K562 (cell line): ENCODE data around the gene TRABD2B. TPM values are rescaled to one million over a fixed set of nuclear protein-coding genes. Genes with fewer than 3 reads are reported as not detected.

ENCODE experiments used
- ATAC-seq: fragments of 200-7000 bp; cut with Tn5 transposase; 3 replicates; pipeline ENCODE4 v1.9.1; 2020; ENCODE audit warnings: moderate library complexity
- BruUV-seq: library from RNA; stranded (reverse); fragments of 400-500 nt; replicated peaks from 2 replicates; lab custom pipeline; 2021; lab: Mats Ljungman, UMichigan
- CTCF ChIA-PET: fragments of 300-600 bp; formaldehyde crosslinking; extraction: SDS; loops from one replicate; lab custom pipeline; 2021; ENCODE audit warnings: low intra/inter-chr PET ratio; lab: Yijun Ruan, JAX
- POLR2A ChIA-PET: fragments of 300-600, 350-650 bp; sonication (Branson Sonifier 250); formaldehyde crosslinking; extraction: SDS; loops from one replicate; lab custom pipeline; 2021; ENCODE audit warnings: antibody characterized with exemption, inconsistent platforms; lab: Yijun Ruan, JAX
- DNase-seq, 4 experiments: peaks; one replicate each; pipeline versions ENCODE4 v3.0.0 to v3.0.0-alpha.2; 2011 to 2018; ENCODE audit warnings: low spot score in 3 of 4, mixed read lengths in 3 of 4; ENCODE audit errors: extremely low read depth in 1 of 4
- FAIRE-seq: peaks from 2 replicates; lab custom pipeline; 2011; peaks lifted over from hg19 to GRCh38; lab: Jason Lieb, UNC
- H2AFZ ChIP-seq: 2 replicates; pipeline ENCODE4 v1.6.0; 2011; ENCODE audit warnings: low read depth, low read length, control low read depth, inconsistent platforms
- H3K27ac ChIP-seq: fragments of 200-600 bp; 3 replicates; pipeline ENCODE4 v1.8.0; 2011; ENCODE audit warnings: low read depth, mild to moderate bottlenecking, control low read depth, inconsistent platforms, low read length, moderate library complexity, mixed read lengths; ENCODE audit errors: extremely low read depth
- H3K27me3 ChIP-seq, 2 experiments: fragments of 300-600 bp in 1 of 2; 2 replicates in 1 of 2; 3 replicates in 1 of 2; pipeline versions ENCODE4 v1.6.0 to v1.8.0; 2011; ENCODE audit warnings: inconsistent platforms in 2 of 2, low read length in 2 of 2, mild to moderate bottlenecking in 1 of 2, mixed read lengths in 1 of 2, moderate library complexity in 1 of 2; ENCODE audit not compliant: control insufficient read depth in 2 of 2, insufficient read depth in 2 of 2
- H3K36me3 ChIP-seq: fragments of 300-600 bp; 3 replicates; pipeline ENCODE4 v1.8.0; 2011; ENCODE audit warnings: mild to moderate bottlenecking, low read length, inconsistent platforms; ENCODE audit not compliant: control insufficient read depth, insufficient read depth
- H3K4me1 ChIP-seq, 2 experiments: fragments of 200-600 bp in 1 of 2; replicated peaks in 1 of 2; 2 replicates in 1 of 2; 3 replicates in 1 of 2; pipeline versions ENCODE4 v1.5.1 to v1.8.0; 2011; ENCODE audit warnings: inconsistent platforms in 2 of 2, low read length in 2 of 2, mild to moderate bottlenecking in 1 of 2, mixed read lengths in 1 of 2, moderate library complexity in 1 of 2; ENCODE audit not compliant: control insufficient read depth in 2 of 2, insufficient read depth in 2 of 2
- H3K4me2 ChIP-seq: 2 replicates; pipeline ENCODE4 v1.6.1; 2011; ENCODE audit warnings: low read length, control low read depth, inconsistent platforms, mixed read lengths; ENCODE audit not compliant: insufficient read depth
- H3K4me3 ChIP-seq: fragments of 200-600 bp; sonication (generic), shearing (Covaris generic); 2 replicates; pipeline ENCODE4 v1.5.1; 2016; ENCODE audit warnings: control low read depth, inconsistent platforms
- H3K79me2 ChIP-seq: fragments of 200-600 bp; 3 replicates; pipeline ENCODE4 v1.8.0; 2011; ENCODE audit warnings: low read length, inconsistent platforms; ENCODE audit not compliant: control insufficient read depth, insufficient read depth
- H3K9ac ChIP-seq, 2 experiments: 2 replicates each; pipeline versions ENCODE4 v1.6.0 to v1.6.1; 2011; ENCODE audit warnings: low read depth in 2 of 2, low read length in 2 of 2, control low read depth in 1 of 2, inconsistent platforms in 1 of 2, mild to moderate bottlenecking in 1 of 2, mixed read lengths in 1 of 2; ENCODE audit not compliant: insufficient read depth in 1 of 2
- H3K9me1 ChIP-seq: one replicate; pipeline ENCODE4 v1.6.0; 2011; ENCODE audit warnings: inconsistent platforms, mild to moderate bottlenecking, low read length, moderate library complexity; ENCODE audit not compliant: control insufficient read depth, insufficient read depth
- H3K9me3 ChIP-seq: replicated peaks from 2 replicates; pipeline ENCODE4 v1.5.1; 2011; ENCODE audit warnings: low read depth, low read length, inconsistent platforms; ENCODE audit not compliant: control insufficient read depth, insufficient read depth
- H4K20me1 ChIP-seq: replicated peaks from 2 replicates; pipeline ENCODE4 v1.6.1; 2011; ENCODE audit warnings: low read length, inconsistent platforms, mixed read lengths; ENCODE audit not compliant: control insufficient read depth, insufficient read depth
- CTCF ChIP-seq, 3 experiments: IDR thresholded peaks in 2 of 3; conservative IDR thresholded peaks in 1 of 3; 2 replicates each; pipeline ENCODE4 v1.5.1; 2011 to 2012; ENCODE audit warnings: low read length in 3 of 3, mild to moderate bottlenecking in 3 of 3, control low read depth in 2 of 3, improper control_type of control experiment in 1 of 3, inconsistent platforms in 1 of 3, low read depth in 1 of 3, mixed read lengths in 1 of 3, moderate library complexity in 1 of 3; ENCODE audit not compliant: insufficient read depth in 2 of 3
- KDM1A ChIP-seq, 2 experiments: fragments of 450-650 bp; IDR thresholded peaks; 2 replicates each; pipeline ENCODE4 v1.6.1; 2016; ENCODE audit warnings: mild to moderate bottlenecking in 2 of 2
- PHF21A ChIP-seq: fragments of 450-650 bp; IDR thresholded peaks from 2 replicates; pipeline ENCODE4 v1.6.1; 2017; ENCODE audit warnings: low read depth, borderline replicate concordance
- THAP12 ChIP-seq: fragments of 250-450 bp; sonication (Bioruptor Pico); IDR thresholded peaks from 2 replicates; pipeline ENCODE4 v1.9.0; 2021; ENCODE audit warnings: mild to moderate bottlenecking, inconsistent platforms
- ZKSCAN8 ChIP-seq: fragments of 200-800 bp; sonication (Bioruptor generic); IDR thresholded peaks from 2 replicates; pipeline ENCODE4 v1.6.1; 2016; ENCODE audit warnings: missing genetic modification characterization, missing compliant biosample characterization
- WGBS: fragments of 100-300 bp; shearing (Covaris generic); methylation state at CpG from one replicate; pipeline ENCODE4 v1.1.6; 2016; ENCODE audit warnings: low coverage, mixed read lengths; ENCODE audit not compliant: insufficient coverage; ENCODE audit errors: missing lambda C conversion rate; 5-methylcytosine and 5-hydroxymethylcytosine counted together
- in situ Hi-C: fragments of 300-500 bp; cut with MboI; formaldehyde crosslinking; loops from 4 replicates; pipeline ENCODE4 v1.15.0; 2018; ENCODE audit warnings: inconsistent platforms, mixed read lengths
- intact Hi-C: fragments of 100-400 bp; cut with micrococcal nuclease; formaldehyde crosslinking; loops from 2 replicates; pipeline ENCODE4 v1.14.2; 2022
- polyA plus RNA-seq, 8 experiments: library from polyadenylated mRNA; depleted of rRNA in 4 of 8; stranded (reverse) in 5 of 8; unstranded in 3 of 8; fragments of >200 nt; fragmentation: Nextera tagmentation in 2 of 8; fragmentation: Illumina TruSeq in 1 of 8; extraction: Ambion mirVana in 2 of 8; extraction: Trizol in 1 of 8; gene quantifications; 2 replicates each; pipeline versions ENCODE4 v1.2.1 to v1.2.3, GENCODE V29; 2011 to 2014; ENCODE audit warnings: inconsistent platforms in 1 of 8, missing spikeins in 1 of 8
- total RNA-seq, 7 experiments: library from RNA; depleted of rRNA in 6 of 7; stranded (reverse); fragments of >200 nt in 6 of 7; fragmentation: Illumina TruSeq in 2 of 7; extraction: Trizol in 2 of 7; gene quantifications; 2 replicates each; pipeline versions ENCODE4 v1.2.1 to v1.2.3, GENCODE V29; 2011 to 2021; ENCODE audit warnings: low replicate concordance in 1 of 7

TRABD2B gene
- total and polyA plus RNA-seq, 9 of the 15 experiments (the other 6 are each of a cell fraction or from before 2014, with no cell fraction given): not detected

- no peak for FAIRE-seq
Observed at GRCh38 chr1:47759936-47760629, 237.1 kb downstream of the TRABD2B start.

More at GRCh38 chr1:47759936-47760629, 237.1 kb downstream of the TRABD2B start:
- no peak overlapping the region for H3K4me3 ChIP-seq
- no peak overlapping the region for H3K4me2 ChIP-seq
- H3K9ac ChIP-seq: no peak overlapping the region
- CTCF ChIA-PET: no interaction called here
- no peak overlapping the region for H2AFZ ChIP-seq
- H4K20me1 ChIP-seq: peaks cover 20% of the 10 kb centered on the region; the same call in 1 of the 2 replicates
- no peaks in the 10 kb centered on the region for H3K9me3 ChIP-seq
- H3K27ac ChIP-seq: no peak overlapping the region
- H3K36me3 ChIP-seq: no peaks in the 10 kb centered on the region
- under 1% methylated on average over 9 of the region's 9 CpGs for WGBS
- no TSS peak for BruUV-seq
- no peaks in the 10 kb centered on the region for H3K4me1 ChIP-seq
- H3K27me3 ChIP-seq: peaks cover 23 to 64% of the 10 kb centered on the region in 2 experiments; a peak in 4 of 5 replicates
- in situ Hi-C loops: loop anchor here (25.0 kb wide), 1 partner anchor 452 kb away; the partner anchor contains the start of gene SLC5A9
- no peaks in the 10 kb centered on the region for H3K79me2 ChIP-seq
- intact Hi-C loops: no loop called here
- no peaks in the 10 kb centered on the region for H3K9me1 ChIP-seq
- ATAC-seq (0 out of 3 replicates have a peak, but pooled peaks have one; percentile 14), DNase-seq (no peak)
- POLR2A ChIA-PET: no interaction called here
- TF ChIP-seq KDM1A (IDR thresholded peaks at IDR 0.05) (no peak), THAP12 (CRISPR knock-in tag) (no peak), CTCF (IDR thresholded peaks at IDR 0.05 in 2 of 3, conservative IDR thresholded peaks at IDR 0.05 in 1 of 3; ENCODE audit: insufficient read depth in 2 of 3, low read depth in 1 of 3, low read length in 3 of 3) (peak in 2 of 3 experiments; percentile 14 to 33; a peak in 1 of 6 replicates), PHF21A (no peak), ZKSCAN8 (CRISPR knock-in tag) (no peak)
